AG04449 (cell line): ENCODE measurements around the gene TGM6.
"Not testable (repeated sequence)": the region's sequence is repeated elsewhere in the genome, so short reads cannot be mapped to it uniquely, and the experiment has no call there.

Experiments
- CTCF ChIA-PET: fragments of 350-600 bp; formaldehyde crosslinking; extraction: SDS; loops from one replicate; lab custom pipeline; 2021; ENCODE audit warnings: antibody characterized with exemption; lab: Yijun Ruan, JAX
- POLR2A ChIA-PET: fragments of 400-600, 350-600 bp; formaldehyde crosslinking; extraction: SDS; loops from one replicate; lab custom pipeline; 2020; ENCODE audit warnings: antibody characterized with exemption, inconsistent platforms; lab: Yijun Ruan, JAX
- DNase-seq: peaks from one replicate; pipeline ENCODE4 v3.0.0-alpha.2; 2010; ENCODE audit warnings: low read depth, low spot score
- H3K4me3 ChIP-seq: 2 replicates; pipeline ENCODE4 v1.5.1; 2011; ENCODE audit warnings: low read depth, mild to moderate bottlenecking, control low read depth, low read length
- TF ChIP-seq, protein P1 (sequence below): IDR thresholded peaks from one replicate; pipeline ENCODE4 v1.5.1; 2011; ENCODE audit warnings: mild to moderate bottlenecking, moderate library complexity, low read length, control low read depth, inconsistent platforms; ENCODE audit not compliant: insufficient read depth; ENCODE audit errors: missing control alignments

TGM6 gene

DNA sequence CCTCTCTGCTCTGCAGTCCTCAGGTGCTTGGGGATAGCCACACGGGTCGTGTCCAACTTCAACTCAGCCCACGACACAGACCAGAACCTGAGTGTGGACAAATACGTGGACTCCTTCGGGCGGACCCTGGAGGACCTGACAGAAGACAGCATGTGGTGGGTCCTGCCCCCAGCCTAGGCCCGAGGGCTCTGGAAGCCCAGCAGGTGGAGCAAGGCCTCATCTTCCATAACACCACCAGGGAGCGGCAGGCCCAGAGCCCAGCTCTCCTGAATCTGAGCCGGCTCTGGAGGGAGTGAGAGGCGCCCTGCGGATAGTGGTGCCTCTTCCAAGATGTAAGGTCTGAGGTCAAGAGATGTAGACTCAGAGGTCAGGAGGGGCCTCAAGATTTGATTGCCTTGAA lies 19.6 kb downstream of the TGM6 start:
- ChIA-PET POLR2A (no interaction called here), CTCF (interaction anchor here (3.1 to 8.2 kb wide), 3 partner anchors 7 to 193 kb away, joined by 12 to 99 read pairs (median 57); no protein-coding TSS in a partner anchor)

DNA sequence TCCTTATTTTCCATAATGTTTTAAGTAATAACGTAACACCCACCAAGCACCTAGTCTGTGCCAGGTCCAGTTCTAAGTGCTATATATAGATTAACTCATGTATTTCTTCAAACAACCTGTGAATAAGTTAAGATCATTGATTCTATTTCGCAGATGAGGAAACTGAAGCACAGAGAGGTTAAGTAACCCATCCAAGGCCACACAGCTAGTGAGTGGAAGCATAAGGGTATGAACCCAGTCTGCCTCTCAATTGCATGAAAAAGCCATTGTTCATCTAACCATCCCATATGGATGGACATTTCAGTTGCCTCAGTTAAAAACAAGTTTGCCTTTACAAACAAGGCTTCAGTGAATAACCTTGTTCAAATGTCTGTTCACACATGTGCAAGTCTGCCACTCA lies 20.8 kb downstream of the TGM6 start:
- TF ChIP-seq, protein P1, sequence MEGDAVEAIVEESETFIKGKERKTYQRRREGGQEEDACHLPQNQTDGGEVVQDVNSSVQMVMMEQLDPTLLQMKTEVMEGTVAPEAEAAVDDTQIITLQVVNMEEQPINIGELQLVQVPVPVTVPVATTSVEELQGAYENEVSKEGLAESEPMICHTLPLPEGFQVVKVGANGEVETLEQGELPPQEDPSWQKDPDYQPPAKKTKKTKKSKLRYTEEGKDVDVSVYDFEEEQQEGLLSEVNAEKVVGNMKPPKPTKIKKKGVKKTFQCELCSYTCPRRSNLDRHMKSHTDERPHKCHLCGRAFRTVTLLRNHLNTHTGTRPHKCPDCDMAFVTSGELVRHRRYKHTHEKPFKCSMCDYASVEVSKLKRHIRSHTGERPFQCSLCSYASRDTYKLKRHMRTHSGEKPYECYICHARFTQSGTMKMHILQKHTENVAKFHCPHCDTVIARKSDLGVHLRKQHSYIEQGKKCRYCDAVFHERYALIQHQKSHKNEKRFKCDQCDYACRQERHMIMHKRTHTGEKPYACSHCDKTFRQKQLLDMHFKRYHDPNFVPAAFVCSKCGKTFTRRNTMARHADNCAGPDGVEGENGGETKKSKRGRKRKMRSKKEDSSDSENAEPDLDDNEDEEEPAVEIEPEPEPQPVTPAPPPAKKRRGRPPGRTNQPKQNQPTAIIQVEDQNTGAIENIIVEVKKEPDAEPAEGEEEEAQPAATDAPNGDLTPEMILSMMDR: no peak
- H3K4me3 ChIP-seq: no peak overlapping the region
- POLR2A ChIA-PET: no interaction called here
- CTCF ChIA-PET: interaction anchor here (1.3 to 8.2 kb wide), 7 partner anchors 9 to 194 kb away, joined by 3 to 99 read pairs (median 12); no protein-coding TSS in a partner anchor
- DNase-seq: no peak

More for the DNA sequence above, 19.6 kb downstream of the TGM6 start:
- TF ChIP-seq, protein P1: no peak
- H3K4me3 ChIP-seq: no peak overlapping the region
- no peak for DNase-seq

DNA sequence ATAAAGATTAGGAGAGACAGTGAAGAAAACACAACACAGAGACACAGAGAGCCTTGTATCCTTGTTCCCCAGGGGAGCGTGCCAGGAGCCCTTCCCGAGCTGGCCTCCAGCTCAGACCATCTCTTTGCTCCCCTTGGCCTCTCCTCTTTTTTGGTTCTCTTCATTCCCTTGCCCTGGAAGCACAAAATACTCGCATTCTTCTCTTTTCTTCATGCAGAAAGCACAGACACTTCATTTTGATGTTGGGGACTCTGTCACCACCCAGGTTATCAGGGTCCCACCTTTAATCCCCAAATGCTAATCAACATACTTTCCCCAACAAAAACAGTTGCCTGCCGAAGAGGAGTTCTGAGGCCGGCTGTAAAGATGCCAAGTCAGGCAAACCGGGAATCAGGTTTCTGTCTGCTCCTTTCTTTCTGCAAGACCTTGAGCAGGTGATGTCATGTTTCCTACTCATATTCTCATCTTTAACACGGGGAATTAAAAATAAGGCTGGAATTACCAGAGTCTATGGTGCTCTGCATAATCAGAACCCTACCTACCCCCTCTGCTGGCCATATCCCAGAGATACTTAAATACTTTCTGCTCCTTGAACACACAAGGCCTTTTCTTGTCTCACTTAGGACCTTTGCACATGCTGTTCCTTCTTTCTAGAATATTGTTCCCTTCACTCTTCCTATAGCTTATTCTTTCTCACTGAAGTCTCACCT lies 21.7 kb downstream of the TGM6 start:
- TF ChIP-seq, protein P1: peak; percentile 40
- ChIA-PET CTCF (interaction anchor here (0.6 to 8.2 kb wide), 16 partner anchors 9 to 195 kb away, joined by 3 to 99 read pairs (median 4); no protein-coding TSS in a partner anchor), POLR2A (no interaction called here)
- peak; percentile 34 for DNase-seq
- H3K4me3 ChIP-seq: no peak overlapping the region

DNA sequence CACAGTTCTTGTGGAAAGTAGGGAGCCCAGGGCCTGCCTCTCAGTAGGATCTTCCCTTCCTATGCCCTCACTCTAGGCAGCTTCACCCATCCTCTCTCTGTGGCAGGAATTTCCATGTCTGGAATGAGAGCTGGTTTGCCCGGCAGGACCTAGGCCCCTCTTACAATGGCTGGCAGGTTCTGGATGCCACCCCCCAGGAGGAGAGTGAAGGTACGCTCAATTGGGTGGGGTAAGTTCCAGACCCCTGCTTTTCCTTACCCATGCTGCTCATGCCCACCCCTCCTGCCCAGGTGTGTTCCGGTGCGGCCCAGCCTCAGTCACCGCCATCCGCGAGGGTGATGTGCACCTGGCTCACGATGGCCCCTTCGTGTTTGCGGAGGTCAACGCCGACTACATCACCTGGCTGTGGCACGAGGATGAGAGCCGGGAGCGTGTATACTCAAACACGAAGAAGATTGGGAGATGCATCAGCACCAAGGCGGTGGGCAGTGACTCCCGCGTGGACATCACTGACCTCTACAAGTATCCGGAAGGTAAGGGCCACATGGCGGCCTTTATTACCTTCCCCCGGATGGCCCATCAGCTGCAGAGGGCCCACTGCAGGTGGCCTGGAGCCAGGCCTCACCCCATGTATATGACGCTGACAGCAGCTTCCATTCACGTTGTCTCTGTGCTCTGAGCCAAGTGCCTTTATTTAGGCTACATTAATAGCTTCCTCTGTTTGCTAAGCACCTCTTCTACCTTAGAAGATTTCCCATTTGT lies 22.8 kb downstream of the TGM6 start:
- TF ChIP-seq, protein P1: no peak
- CTCF ChIA-PET: interaction anchor here (0.6 to 8.2 kb wide), 17 partner anchors 8 to 196 kb away, joined by 3 to 99 read pairs (median 5); no protein-coding TSS in a partner anchor
- no peak overlapping the region for H3K4me3 ChIP-seq
- DNase-seq: no peak
- POLR2A ChIA-PET: no interaction called here

DNA sequence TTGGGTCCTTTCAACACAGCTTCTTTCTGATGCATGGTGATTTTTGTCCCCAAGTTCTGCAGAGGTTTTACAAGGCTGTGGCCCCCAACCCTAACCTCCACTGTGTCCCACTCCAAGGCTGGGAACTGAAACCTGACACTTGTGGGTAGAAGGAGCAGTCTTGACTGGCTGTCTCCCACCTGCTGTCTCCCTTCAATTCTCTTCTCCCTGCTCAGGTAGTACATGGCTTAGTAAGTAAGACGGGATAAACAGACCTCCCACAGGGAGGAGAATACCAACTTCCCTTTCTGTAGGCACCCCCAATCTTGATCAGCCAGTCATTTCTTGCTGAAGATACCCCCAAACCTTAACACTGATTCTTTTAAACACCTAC lies 25.0 kb downstream of the TGM6 start:
- POLR2A ChIA-PET: no interaction called here
- TF ChIP-seq, protein P1: no peak
- CTCF ChIA-PET: interaction anchor here (4.0 to 8.2 kb wide), 3 partner anchors 20 to 198 kb away, joined by 18 to 99 read pairs (median 57); no protein-coding TSS in a partner anchor
- DNase-seq: no peak
- no peak overlapping the region for H3K4me3 ChIP-seq

DNA sequence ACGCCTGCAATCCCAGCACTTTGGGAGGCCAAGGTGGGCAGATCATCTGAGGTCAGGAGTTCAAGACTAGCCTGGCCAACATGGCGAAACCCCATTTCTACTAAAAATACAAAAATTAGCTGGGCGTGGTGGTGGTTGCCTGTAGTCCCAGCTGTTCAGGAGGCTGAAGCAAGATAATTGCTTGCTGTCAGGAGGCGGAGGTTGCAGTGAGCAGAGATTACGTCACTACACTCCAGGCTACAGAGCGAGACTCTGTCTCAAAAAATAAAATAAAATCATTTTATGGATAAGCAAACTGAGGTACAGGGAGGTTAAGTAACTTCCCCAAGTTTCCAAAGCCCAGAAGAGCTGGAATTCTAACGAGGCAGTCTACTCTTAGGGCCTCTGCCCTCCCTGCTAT lies 26.7 kb downstream of the TGM6 start:
- CTCF ChIA-PET: interaction anchor here (1.4 to 7.4 kb wide), 2 partner anchors 46 to 200 kb away, joined by 3 to 99 read pairs; no protein-coding TSS in a partner anchor
- DNase-seq, H3K4me3 ChIP-seq, POLR2A ChIA-PET: not testable (repeated sequence)
